A673 (cell line): ENCODE measurements around the gene FBXW12.

Experiments used
- CTCF ChIP-seq: fragments of 300-800, 200-600 bp; sonication (generic); conservative IDR thresholded peaks from 2 replicates; pipeline ENCODE4 v1.5.1; 2017; ENCODE audit warnings: low read depth, mild to moderate bottlenecking, antibody characterized with exemption, low read length, moderate library complexity, mixed read lengths
- EZH2 ChIP-seq: fragments of 200-600 bp; sonication (generic); IDR thresholded peaks from 2 replicates; pipeline ENCODE4 v1.6.1; 2017; ENCODE audit warnings: borderline replicate concordance, low read depth, mild to moderate bottlenecking, mixed read lengths, antibody characterized with exemption, low read length; ENCODE audit not compliant: poor library complexity, severe bottlenecking

- TF ChIP-seq EZH2 (no peak), CTCF (no peak)
Observed at GRCh38 chr3:48414376-48415250, 42.6 kb downstream of the FBXW12 start.
